Neuronal stem cell (in vitro differentiated cells): ENCODE results near the gene NTRK2.
A peak's percentile ranks its signal among the peaks of the same experiment; 100 is the strongest.

Source experiments
- DNase-seq: peaks from one replicate; pipeline ENCODE4 v3.0.0-alpha.2; 2013; ENCODE audit warnings: low spot score
- H2AFZ ChIP-seq: one replicate; pipeline ENCODE4 v1.6.1; 2013; ENCODE audit warnings: mild to moderate bottlenecking, low read length, inconsistent platforms
- H2AK5ac ChIP-seq: 2 replicates; pipeline ENCODE4 v1.6.1; 2013; ENCODE audit warnings: low read depth, mild to moderate bottlenecking, inconsistent platforms, low read length, moderate library complexity, mixed read lengths
- H2BK120ac ChIP-seq: 2 replicates; pipeline ENCODE4 v1.6.1; 2013; ENCODE audit warnings: low read depth, mild to moderate bottlenecking, inconsistent platforms, low read length, moderate library complexity, mixed read lengths
- H2BK12ac ChIP-seq: one replicate; pipeline ENCODE4 v1.6.1; 2013; ENCODE audit warnings: low read length, inconsistent platforms
- H2BK15ac ChIP-seq: 2 replicates; pipeline ENCODE4 v1.6.1; 2013; ENCODE audit warnings: mild to moderate bottlenecking, low read length, inconsistent platforms, mixed read lengths
- H2BK5ac ChIP-seq: one replicate; pipeline ENCODE4 v1.6.1; 2013; ENCODE audit warnings: inconsistent platforms, mild to moderate bottlenecking, low read length, moderate library complexity
- H3K14ac ChIP-seq: one replicate; pipeline ENCODE4 v1.6.1; 2013; ENCODE audit warnings: low read length, inconsistent platforms
- H3K18ac ChIP-seq: 2 replicates; pipeline ENCODE4 v1.6.1; 2013; ENCODE audit warnings: low read length, inconsistent platforms
- H3K23ac ChIP-seq: 2 replicates; pipeline ENCODE4 v1.6.1; 2013; ENCODE audit warnings: low read depth, mild to moderate bottlenecking, mixed read lengths, low read length, inconsistent platforms; ENCODE audit not compliant: poor library complexity
- H3K27ac ChIP-seq: replicated peaks from 3 replicates; pipeline ENCODE4 v1.5.1; 2013; ENCODE audit warnings: low read length, inconsistent platforms
- H3K27me3 ChIP-seq, 3 experiments: 2 replicates each; pipeline ENCODE4 v1.6.1; 2013; ENCODE audit warnings: low read length in 3 of 3, mild to moderate bottlenecking in 2 of 3, inconsistent platforms in 1 of 3, low read depth in 1 of 3, mixed read lengths in 1 of 3, moderate library complexity in 1 of 3; ENCODE audit not compliant: control insufficient read depth in 3 of 3, insufficient read depth in 3 of 3
- H3K36me3 ChIP-seq, 2 donors: replicated peaks in 1 of 2; 2 replicates each; pipeline ENCODE4 v1.6.1; 2013; ENCODE audit warnings: low read length in 2 of 2; ENCODE audit not compliant: control insufficient read depth in 2 of 2, insufficient read depth in 2 of 2
- H3K4ac ChIP-seq: 2 replicates; pipeline ENCODE4 v1.6.1; 2013; ENCODE audit warnings: inconsistent platforms, mild to moderate bottlenecking, low read length, moderate library complexity
- H3K4me1 ChIP-seq, 2 donors: 1 replicate in 1 of 2; 2 replicates in 1 of 2; pipeline ENCODE4 v1.6.1; 2013; ENCODE audit warnings: low read length in 2 of 2, low read depth in 1 of 2; ENCODE audit not compliant: control insufficient read depth in 2 of 2, insufficient read depth in 1 of 2
- H3K4me2 ChIP-seq: one replicate; pipeline ENCODE4 v1.6.1; 2013; ENCODE audit warnings: mild to moderate bottlenecking, low read length, inconsistent platforms; ENCODE audit not compliant: insufficient read depth, poor library complexity, severe bottlenecking
- H3K4me3 ChIP-seq, 2 donors: 2 replicates each; pipeline ENCODE4 v1.5.1; 2013; ENCODE audit warnings: low read length in 2 of 2, mild to moderate bottlenecking in 2 of 2, inconsistent platforms in 1 of 2, moderate library complexity in 1 of 2
- H3K79me1 ChIP-seq: one replicate; pipeline ENCODE4 v1.6.1; 2013; ENCODE audit warnings: low read depth, mild to moderate bottlenecking, inconsistent platforms, low read length, moderate library complexity
- H3K9ac ChIP-seq: one replicate; pipeline ENCODE4 v1.6.1; 2013; ENCODE audit warnings: mild to moderate bottlenecking, low read depth, low read length, inconsistent platforms; ENCODE audit not compliant: poor library complexity
- H3K9me3 ChIP-seq, 2 donors: replicated peaks in 1 of 2; 2 replicates each; pipeline versions ENCODE3 to v1.6.1; 2013; ENCODE audit warnings: low read length in 2 of 2, mild to moderate bottlenecking in 2 of 2, inconsistent platforms in 1 of 2, low read depth in 1 of 2, mixed read lengths in 1 of 2, moderate library complexity in 1 of 2; ENCODE audit not compliant: control insufficient read depth in 2 of 2, insufficient read depth in 1 of 2
- H4K8ac ChIP-seq: one replicate; pipeline ENCODE4 v1.6.1; 2013; ENCODE audit warnings: low read depth, mild to moderate bottlenecking, inconsistent platforms, low read length, moderate library complexity
- H4K91ac ChIP-seq: one replicate; pipeline ENCODE4 v1.6.1; 2013; ENCODE audit warnings: low read length, low read depth, mild to moderate bottlenecking, inconsistent platforms; ENCODE audit not compliant: poor library complexity
- WGBS, 2 donors: extraction: QIAGEN DNeasy Blood & Tissue Kit; methylation state at CpG; one replicate each; pipeline ENCODE4 v1.1.7; 2013; ENCODE audit warnings: missing lambda C conversion rate in 2 of 2, mixed read lengths in 1 of 2; ENCODE audit not compliant: insufficient read length in 2 of 2, insufficient replicate concordance in 1 of 2; ENCODE audit errors: extremely low coverage in 2 of 2; 5-methylcytosine and 5-hydroxymethylcytosine counted together

The NTRK2 gene

DNA sequence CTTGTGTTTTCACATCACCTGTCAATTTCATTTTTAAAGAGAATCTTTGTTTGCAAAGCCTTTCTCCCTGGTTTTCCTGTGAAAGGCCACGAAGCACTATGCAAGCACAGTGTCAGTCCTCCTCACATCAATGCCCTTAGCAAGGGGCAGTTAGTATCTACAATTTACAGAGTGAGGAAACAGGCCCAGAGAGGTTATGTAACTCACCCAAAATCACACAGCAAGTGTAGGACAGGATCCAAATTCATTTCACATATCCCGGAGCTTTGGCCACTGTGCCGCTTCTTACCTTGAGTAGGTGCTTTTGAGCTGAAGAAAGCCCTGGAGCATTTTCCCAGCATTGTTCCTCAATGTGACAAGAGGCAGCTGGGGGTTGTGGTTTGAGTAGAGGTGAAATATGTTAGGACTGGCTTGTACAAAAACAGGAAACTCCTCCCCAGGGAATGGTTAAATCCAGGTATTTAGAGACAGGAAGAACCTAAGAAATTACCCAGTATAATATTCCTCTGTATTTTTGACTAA is 283.8 kb downstream of the NTRK2 start:
- Histone ChIP-seq H3K27me3 (no peaks in the 10 kb centered on the region), H3K4me3 (no peak overlapping the region), H2AFZ (no peak overlapping the region), H2BK15ac (no peak overlapping the region), H4K8ac (no peak overlapping the region), H3K4me1 (peaks cover 6 to 14% of the 10 kb centered on the region in 2 donors), H3K9ac (no peak overlapping the region), H2BK5ac (no peak overlapping the region), H3K23ac (no peak overlapping the region), H2AK5ac (no peak overlapping the region), H3K18ac (no peak overlapping the region), H4K91ac (no peak overlapping the region), H3K14ac (no peak overlapping the region), H3K9me3 (peaks cover 0 to 8% of the 10 kb centered on the region in 2 donors), H3K4ac (no peak overlapping the region), H3K4me2 (no peak overlapping the region), H2BK12ac (no peak overlapping the region), H3K36me3 (no peaks in the 10 kb centered on the region), H3K79me1 (no peaks in the 10 kb centered on the region), H3K27ac (no peak overlapping the region), H2BK120ac (no peak overlapping the region)
- no CpG with 5 or more reads among the region's 3 CpGs for WGBS, 2 donors
- DNase-seq, result no peak

- H3K4ac ChIP-seq, result no peak overlapping the region
- no peak overlapping the region for H3K27ac ChIP-seq
- no peak overlapping the region for H2BK12ac ChIP-seq
- no peak overlapping the region for H3K9ac ChIP-seq
- H2BK15ac ChIP-seq, result no peak overlapping the region
- no peak overlapping the region for H4K91ac ChIP-seq
- no CpG with 5 or more reads among the region's 21 CpGs for whole genome bisulfite sequencing, 2 donors
- H2AK5ac ChIP-seq, result peak overlapping the region; percentile 77
- no peak overlapping the region for H3K4me3 ChIP-seq
- no peak overlapping the region for H2BK5ac ChIP-seq
- no peak overlapping the region for H2BK120ac ChIP-seq
- H3K4me1 ChIP-seq, result peaks cover 6% of the 10 kb centered on the region in 2 donors
- H3K4me2 ChIP-seq, result no peak overlapping the region
- H3K9me3 ChIP-seq, result peaks cover 0 to 8% of the 10 kb centered on the region in 2 donors
- H3K14ac ChIP-seq, result no peak overlapping the region
- no peaks in the 10 kb centered on the region for H3K36me3 ChIP-seq
- no peaks in the 10 kb centered on the region for H3K79me1 ChIP-seq
- H3K18ac ChIP-seq, result peak overlapping the region; percentile 54
- H2AFZ ChIP-seq, result peak overlapping the region; percentile 74
- H3K23ac ChIP-seq, result no peak overlapping the region
- DNase-seq, result peak; percentile 78
- no peak overlapping the region for H4K8ac ChIP-seq
- H3K27me3 ChIP-seq, result no peaks in the 10 kb centered on the region
These were observed 284.5 kb downstream of the NTRK2 start for GRCh38 chr9:84953797-84954705.

GRCh38 chr9:84955155-84955554 is 285.6 kb downstream of the NTRK2 start:
- Histone ChIP-seq H3K14ac (peak overlapping the region; percentile 42), H2BK120ac (no peak overlapping the region), H2AFZ (no peak overlapping the region), H3K23ac (no peak overlapping the region), H3K79me1 (no peaks in the 10 kb centered on the region), H2BK15ac (peak overlapping the region; percentile 18), H3K18ac (peak overlapping the region; percentile 68), H3K9ac (peak overlapping the region; percentile 66), H3K4me1 (peaks cover 5 to 6% of the 10 kb centered on the region in 2 donors), H3K4me3 (no peak overlapping the region), H2AK5ac (peak overlapping the region; percentile 77), H3K9me3 (peaks cover 0 to 8% of the 10 kb centered on the region in 2 donors), H2BK12ac (no peak overlapping the region), H3K27me3 (no peaks in the 10 kb centered on the region), H4K91ac (no peak overlapping the region), H3K4me2 (no peak overlapping the region), H3K36me3 (no peaks in the 10 kb centered on the region), H4K8ac (no peak overlapping the region), H2BK5ac (no peak overlapping the region), H3K4ac (no peak overlapping the region), H3K27ac (no peak overlapping the region)
- DNase-seq, result no peak
- no CpG with 5 or more reads among the region's 18 CpGs for WGBS, 2 donors

- H4K91ac ChIP-seq, result no peak overlapping the region
- H3K4me3 ChIP-seq, result no peak overlapping the region
- no peak overlapping the region for H3K18ac ChIP-seq
- no peaks in the 10 kb centered on the region for H3K79me1 ChIP-seq
- no peak overlapping the region for H2AFZ ChIP-seq
- H3K9ac ChIP-seq, result no peak overlapping the region
- H3K27ac ChIP-seq, result no peak overlapping the region
- no peak overlapping the region for H3K4me2 ChIP-seq
- H3K4ac ChIP-seq, result no peak overlapping the region
- H3K4me1 ChIP-seq, result peaks cover 5 to 6% of the 10 kb centered on the region in 2 donors
- H3K36me3 ChIP-seq, result no peaks in the 10 kb centered on the region
- H4K8ac ChIP-seq, result no peak overlapping the region
- H2BK120ac ChIP-seq, result no peak overlapping the region
- H2BK5ac ChIP-seq, result no peak overlapping the region
- no peaks in the 10 kb centered on the region for H3K27me3 ChIP-seq
- WGBS, 2 donors, result no CpG with 5 or more reads among the region's 4 CpGs
- H2BK12ac ChIP-seq, result no peak overlapping the region
- no peak overlapping the region for H2AK5ac ChIP-seq
- H3K9me3 ChIP-seq, result peaks cover 0 to 8% of the 10 kb centered on the region in 2 donors
- H2BK15ac ChIP-seq, result no peak overlapping the region
- no peak for DNase-seq
- H3K23ac ChIP-seq, result no peak overlapping the region
- no peak overlapping the region for H3K14ac ChIP-seq
These were observed 286.4 kb downstream of the NTRK2 start for GRCh38 chr9:84955971-84956370.
